ENCODE results near the gene AFG1L. TPM values are rescaled to one million over a fixed set of nuclear protein-coding genes. Genes with fewer than 3 reads are reported as not detected.
"Not testable (repeated sequence)": the region's sequence is repeated elsewhere in the genome, so short reads cannot be mapped to it uniquely, and the experiment has no call there.

The AFG1L gene
- total RNA-seq, 1 experiment from 2014 or later: 7.2 TPM

DNA sequence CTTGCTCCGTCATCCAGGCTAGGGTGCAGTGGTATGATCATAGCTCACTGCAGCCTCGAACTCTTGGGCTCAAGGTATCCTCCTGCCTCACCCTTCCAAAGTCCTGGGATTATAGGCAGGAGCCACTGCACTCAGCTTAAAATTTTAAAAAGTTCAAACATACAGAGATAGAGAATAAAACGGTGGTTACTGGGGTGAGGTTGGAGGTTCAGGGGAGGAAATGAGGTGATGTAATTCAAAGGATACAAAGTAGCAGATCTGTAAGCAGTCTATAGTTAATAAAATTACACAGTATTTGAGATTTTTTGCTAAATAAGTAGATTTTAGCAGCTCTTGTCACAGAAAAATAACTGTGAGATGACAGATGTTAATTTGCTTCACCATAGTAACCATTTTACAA is 7.5 kb upstream of the AFG1L start:
- TF ChIP-seq, protein P1, sequence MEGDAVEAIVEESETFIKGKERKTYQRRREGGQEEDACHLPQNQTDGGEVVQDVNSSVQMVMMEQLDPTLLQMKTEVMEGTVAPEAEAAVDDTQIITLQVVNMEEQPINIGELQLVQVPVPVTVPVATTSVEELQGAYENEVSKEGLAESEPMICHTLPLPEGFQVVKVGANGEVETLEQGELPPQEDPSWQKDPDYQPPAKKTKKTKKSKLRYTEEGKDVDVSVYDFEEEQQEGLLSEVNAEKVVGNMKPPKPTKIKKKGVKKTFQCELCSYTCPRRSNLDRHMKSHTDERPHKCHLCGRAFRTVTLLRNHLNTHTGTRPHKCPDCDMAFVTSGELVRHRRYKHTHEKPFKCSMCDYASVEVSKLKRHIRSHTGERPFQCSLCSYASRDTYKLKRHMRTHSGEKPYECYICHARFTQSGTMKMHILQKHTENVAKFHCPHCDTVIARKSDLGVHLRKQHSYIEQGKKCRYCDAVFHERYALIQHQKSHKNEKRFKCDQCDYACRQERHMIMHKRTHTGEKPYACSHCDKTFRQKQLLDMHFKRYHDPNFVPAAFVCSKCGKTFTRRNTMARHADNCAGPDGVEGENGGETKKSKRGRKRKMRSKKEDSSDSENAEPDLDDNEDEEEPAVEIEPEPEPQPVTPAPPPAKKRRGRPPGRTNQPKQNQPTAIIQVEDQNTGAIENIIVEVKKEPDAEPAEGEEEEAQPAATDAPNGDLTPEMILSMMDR (IDR thresholded peaks at IDR 0.05; ENCODE audit: insufficient read depth in 1 of 2, low read depth in 1 of 2, low read length in 1 of 2, severe bottlenecking in 1 of 2, unreplicated experiment in 1 of 2): no peak
- no peaks in the 10 kb centered on the region for H3K27me3 Mint-ChIP-seq (ENCODE audit: insufficient read depth, unreplicated experiment)
- no peaks in the 10 kb centered on the region for H3K4me1 ChIP-seq
- no peak overlapping the region for H3K4me3 Mint-ChIP-seq (ENCODE audit: unreplicated experiment)
- H3K4me3 ChIP-seq (ENCODE audit: low read depth, low read length): no peak overlapping the region
- no peaks in the 10 kb centered on the region for H3K9me3 Mint-ChIP-seq (ENCODE audit: unreplicated experiment)
- no peaks in the 10 kb centered on the region for H3K36me3 ChIP-seq (ENCODE audit: control insufficient read depth, insufficient read depth, low read length)
- H3K36me3 Mint-ChIP-seq (ENCODE audit: insufficient read depth, unreplicated experiment): no peaks in the 10 kb centered on the region
- POLR2A ChIA-PET: no interaction called here
- DNase-seq: no peak
- intact Hi-C loops (cut with micrococcal nuclease; ENCODE audit: unreplicated experiment): no loop called here
- no TSS peak for BruUV-seq (replicated peaks)
- H3K27me3 ChIP-seq (replicated peaks; ENCODE audit: control insufficient read depth, insufficient read depth, low read length): no peaks in the 10 kb centered on the region
- H3K27ac Mint-ChIP-seq (ENCODE audit: unreplicated experiment): no peak overlapping the region
- CTCF ChIA-PET: no interaction called here
- no peaks in the 10 kb centered on the region for H3K4me1 Mint-ChIP-seq (ENCODE audit: low read depth, unreplicated experiment)
- H3K9me3 ChIP-seq: no peaks in the 10 kb centered on the region

DNA sequence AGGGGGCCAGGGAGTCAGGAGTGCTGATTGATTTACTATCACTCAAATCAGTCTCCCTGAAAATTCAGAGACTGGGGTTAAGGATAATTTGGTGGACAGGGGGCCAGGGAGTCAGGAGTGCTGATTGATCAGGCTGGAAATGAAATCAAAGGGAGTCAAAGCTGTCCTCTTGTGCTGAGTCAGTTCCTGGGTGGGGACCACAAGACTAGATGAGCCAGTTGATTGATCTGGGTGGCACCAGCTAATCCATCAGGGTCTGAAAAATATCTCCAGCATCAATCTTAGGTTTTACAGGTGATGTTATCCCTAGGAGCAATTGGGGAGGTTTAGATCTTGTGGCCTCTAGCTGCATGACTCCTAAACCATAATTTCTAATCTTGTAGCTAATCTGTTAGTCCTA is 6.1 kb upstream of the AFG1L start:
- Mint-ChIP-seq H3K9me3 (ENCODE audit: unreplicated experiment) (no peaks in the 10 kb centered on the region), H3K4me3 (ENCODE audit: unreplicated experiment) (no peak overlapping the region), H3K36me3 (ENCODE audit: insufficient read depth, unreplicated experiment) (no peaks in the 10 kb centered on the region), H3K27me3 (ENCODE audit: insufficient read depth, unreplicated experiment) (no peaks in the 10 kb centered on the region), H3K4me1 (ENCODE audit: low read depth, unreplicated experiment) (no peaks in the 10 kb centered on the region), H3K27ac (ENCODE audit: unreplicated experiment) (no peak overlapping the region)
- Histone ChIP-seq H3K4me3 (ENCODE audit: low read depth, low read length) (no peak overlapping the region), H3K27me3 (replicated peaks; ENCODE audit: control insufficient read depth, insufficient read depth, low read length) (no peaks in the 10 kb centered on the region), H3K4me1 (no peaks in the 10 kb centered on the region), H3K36me3 (ENCODE audit: control insufficient read depth, insufficient read depth, low read length) (no peaks in the 10 kb centered on the region), H3K9me3 (no peaks in the 10 kb centered on the region)
- TF ChIP-seq, protein P1 (IDR thresholded peaks at IDR 0.05; ENCODE audit: insufficient read depth in 1 of 2, low read depth in 1 of 2, low read length in 1 of 2, severe bottlenecking in 1 of 2, unreplicated experiment in 1 of 2): no peak
- POLR2A ChIA-PET: no interaction called here
- CTCF ChIA-PET: no interaction called here
- no peak for DNase-seq
- intact Hi-C loops (cut with micrococcal nuclease; ENCODE audit: unreplicated experiment): no loop called here
- no TSS peak for BruUV-seq (replicated peaks)

DNA sequence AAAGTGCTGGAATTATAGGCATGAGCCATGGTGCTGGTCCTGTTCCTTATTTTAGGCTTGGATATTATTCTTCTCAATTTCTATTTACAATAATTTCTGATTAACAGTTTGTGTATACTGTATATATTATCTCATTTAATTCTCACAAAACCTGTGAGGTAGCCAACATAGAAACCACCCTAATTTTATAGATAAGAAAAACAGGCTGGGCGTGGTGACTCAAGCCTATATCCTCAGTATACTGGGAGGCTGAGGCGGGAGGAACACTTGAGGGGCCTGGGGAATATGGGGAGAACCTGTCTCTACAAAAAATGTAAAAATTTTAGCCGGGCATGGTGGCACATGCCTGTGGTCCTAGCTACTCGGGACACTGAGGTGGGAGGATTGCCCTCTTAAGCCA is 3.8 kb upstream of the AFG1L start:
- no peaks in the 10 kb centered on the region for H3K27me3 ChIP-seq (replicated peaks; ENCODE audit: control insufficient read depth, insufficient read depth, low read length)
- peaks cover 16% of the 10 kb centered on the region for H3K36me3 Mint-ChIP-seq (ENCODE audit: insufficient read depth, unreplicated experiment)
- BruUV-seq (replicated peaks): no TSS peak
- intact Hi-C loops (cut with micrococcal nuclease; ENCODE audit: unreplicated experiment): no loop called here
- H3K4me3 ChIP-seq (ENCODE audit: low read depth, low read length): no peak overlapping the region
- no peak overlapping the region for H3K4me3 Mint-ChIP-seq (ENCODE audit: unreplicated experiment)
- no peaks in the 10 kb centered on the region; the same call in 1 of the 2 replicates for H3K4me1 ChIP-seq
- H3K27ac Mint-ChIP-seq (ENCODE audit: unreplicated experiment): no peak overlapping the region
- TF ChIP-seq, protein P1 (IDR thresholded peaks at IDR 0.05; ENCODE audit: insufficient read depth in 1 of 2, low read depth in 1 of 2, low read length in 1 of 2, severe bottlenecking in 1 of 2, unreplicated experiment in 1 of 2): no peak
- H3K36me3 ChIP-seq (ENCODE audit: control insufficient read depth, insufficient read depth, low read length): no peaks in the 10 kb centered on the region
- H3K4me1 Mint-ChIP-seq (ENCODE audit: low read depth, unreplicated experiment): no peaks in the 10 kb centered on the region
- no peaks in the 10 kb centered on the region for H3K9me3 ChIP-seq
- no peak for DNase-seq
- no peaks in the 10 kb centered on the region for H3K9me3 Mint-ChIP-seq (ENCODE audit: unreplicated experiment)
- no peaks in the 10 kb centered on the region for H3K27me3 Mint-ChIP-seq (ENCODE audit: insufficient read depth, unreplicated experiment)
- POLR2A ChIA-PET: no interaction called here
- CTCF ChIA-PET: interaction anchor here (0.6 to 1.2 kb wide), 2 partner anchors 30 to 363 kb away, joined by 3 read pairs; no protein-coding TSS in a partner anchor

DNA sequence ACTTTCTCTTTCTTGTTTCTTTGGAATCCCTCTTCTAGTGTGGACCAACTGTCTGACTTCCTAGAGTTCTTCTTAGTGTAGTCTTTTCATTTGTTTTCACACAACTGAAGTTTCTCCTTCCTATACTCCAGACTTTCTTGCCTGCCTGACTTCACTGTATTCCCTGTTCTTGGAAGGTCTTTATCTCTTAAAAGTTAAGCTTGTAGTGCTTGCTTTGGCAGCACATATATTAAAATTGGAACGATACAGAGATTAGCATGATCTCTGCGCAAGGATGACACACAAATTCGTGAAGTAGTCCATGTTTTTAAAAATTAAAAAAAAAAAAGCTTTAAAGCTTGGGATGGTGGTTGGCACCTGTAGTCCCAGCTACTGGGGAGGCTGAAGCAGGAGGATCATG is 2.3 kb upstream of the AFG1L start:
- H3K4me3 Mint-ChIP-seq (ENCODE audit: unreplicated experiment); DNase-seq; CTCF ChIA-PET; H3K27me3 Mint-ChIP-seq (ENCODE audit: insufficient read depth, unreplicated experiment); H3K4me3 ChIP-seq (ENCODE audit: low read depth, low read length); H3K9me3 Mint-ChIP-seq (ENCODE audit: unreplicated experiment); H3K4me1 ChIP-seq; POLR2A ChIA-PET; H3K4me1 Mint-ChIP-seq (ENCODE audit: low read depth, unreplicated experiment); H3K9me3 ChIP-seq; H3K27me3 ChIP-seq (replicated peaks; ENCODE audit: control insufficient read depth, insufficient read depth, low read length); BruUV-seq (replicated peaks); intact Hi-C loops (cut with micrococcal nuclease; ENCODE audit: unreplicated experiment); H3K27ac Mint-ChIP-seq (ENCODE audit: unreplicated experiment); H3K36me3 ChIP-seq (ENCODE audit: control insufficient read depth, insufficient read depth, low read length): not testable (repeated sequence)
- H3K36me3 Mint-ChIP-seq (ENCODE audit: insufficient read depth, unreplicated experiment): peaks cover 16% of the 10 kb centered on the region
